ENCODE data around the gene CALN1. TPM values are rescaled to one million over a fixed set of nuclear protein-coding genes. Genes with fewer than 3 reads are reported as not detected.

The CALN1 gene
- total and polyA plus RNA-seq, 2 experiments from 2014 or later: 7.6 to 14.5 TPM

GRCh38 chr7:71783779-71784178 is 628.4 kb downstream of the CALN1 start (continued):
- TF ChIP-seq ZNF462 (CRISPR knock-in tag; IDR thresholded peaks at IDR 0.05) (no peak), EZH2 (IDR thresholded peaks at IDR 0.05; ENCODE audit: low read depth, unreplicated experiment) (no peak), CREB1 (CRISPR knock-in tag; IDR thresholded peaks at IDR 0.05; ENCODE audit: low read depth) (no peak), REST (IDR thresholded peaks at IDR 0.05; ENCODE audit: unreplicated experiment) (no peak), ZNF331 (CRISPR knock-in tag; IDR thresholded peaks at IDR 0.05; ENCODE audit: low read depth) (no peak), ETS1 (IDR thresholded peaks at IDR 0.05) (no peak), STAT1 (IDR thresholded peaks at IDR 0.05; ENCODE audit: unreplicated experiment) (no peak)

All from GM23338 (cell line).